Transverse colon (tissue), 4 donors: ENCODE data around the gene CBX5. TPM values are rescaled to one million over a fixed set of nuclear protein-coding genes. Genes with fewer than 3 reads are reported as not detected.

Experiments used
- DNase-seq: peaks from one replicate; pipeline ENCODE4 v3.0.0-alpha.2; 2019
- H3K27ac ChIP-seq, 4 donors: fragments of 200-600 bp; sonication (generic); 2 replicates each; pipeline ENCODE4 v1.5.1; 2016 to 2018; ENCODE audit warnings: inconsistent platforms in 4 of 4
- H3K27me3 ChIP-seq: fragments of 200-600 bp; sonication (generic); 2 replicates; pipeline ENCODE4 v1.5.1; 2017; ENCODE audit warnings: inconsistent platforms
- H3K36me3 ChIP-seq, 4 donors: fragments of 200-600 bp; sonication (generic); 2 replicates each; pipeline ENCODE4 v1.5.1; 2017 to 2019; ENCODE audit warnings: inconsistent platforms in 4 of 4
- H3K4me1 ChIP-seq, 4 donors: fragments of 200-600 bp; sonication (generic); 2 replicates each; pipeline ENCODE4 v1.5.1; 2017 to 2020; ENCODE audit warnings: inconsistent platforms in 4 of 4
- H3K4me3 ChIP-seq, 4 donors: fragments of 200-600 bp; sonication (generic); 1 replicate in 1 of 4; 2 replicates in 3 of 4; pipeline versions ENCODE4 v1.5.1 to v1.6.1; 2017 to 2019; ENCODE audit warnings: inconsistent platforms in 4 of 4
- H3K9me3 ChIP-seq, 2 donors: fragments of 200-600 bp; sonication (generic); 2 replicates each; pipeline ENCODE4 v1.5.1; 2017 to 2019; ENCODE audit warnings: inconsistent platforms in 2 of 2
- EP300 ChIP-seq: sonication (generic); formaldehyde crosslinking; IDR thresholded peaks from one replicate; pipeline ENCODE4 v1.6.1; 2017; ENCODE audit warnings: antibody characterized with exemption, low read depth
- POLR2A ChIP-seq: fragments of 450-650 bp; IDR thresholded peaks from one replicate; pipeline ENCODE4 v1.6.1; 2016; ENCODE audit warnings: antibody characterized with exemption, mild to moderate bottlenecking, moderate library complexity
- POLR2AphosphoS5 ChIP-seq, 3 donors: sonication (generic); formaldehyde crosslinking; IDR thresholded peaks; one replicate each; pipeline ENCODE4 v1.6.1; 2016; ENCODE audit warnings: antibody characterized with exemption in 3 of 3
- WGBS, 2 donors: methylation state at CpG; one replicate each; pipeline ENCODE4 v1.1.5; 2018; ENCODE audit warnings: low coverage in 1 of 2; 5-methylcytosine and 5-hydroxymethylcytosine counted together
- in situ Hi-C, 4 donors: fragments of 200-750 bp; cut with MboI; loops; one replicate each; pipeline versions ENCODE4 v1.15.0 to v1.15.1; 2017; ENCODE audit warnings: low sequenced_read_pairs in 3 of 4, low pct_ligation_motif_present in 1 of 4, low pct_unique_long_range_greater_than_20kb in 1 of 4
- intact Hi-C: fragments of 100-400 bp; cut with DNase I; formaldehyde crosslinking; loops from one replicate; pipeline ENCODE4 v1.15.1; 2023; ENCODE audit warnings: low total_unique reads
- total RNA-seq, 4 donors: library from RNA; depleted of rRNA; stranded (reverse); fragments of >200 nt; gene quantifications; one replicate each; pipeline ENCODE4 v1.1.0, GENCODE V29; 2016
- TF ChIP-seq, protein P1 (sequence below), 5 experiments: fragments of 200-600 bp in 3 of 5; fragments of 450-650 bp in 2 of 5; sonication (generic) in 3 of 5; IDR thresholded peaks; 1 replicate in 2 of 5; 2 replicates in 3 of 5; pipeline ENCODE4 v1.5.1; 2016 to 2017; ENCODE audit warnings: antibody characterized with exemption in 5 of 5, inconsistent platforms in 3 of 5, mild to moderate bottlenecking in 2 of 5, moderate library complexity in 1 of 5

The CBX5 gene
- total RNA-seq, 4 donors from 2014 or later: 18.9 to 28.8 (median 22.8) TPM

- TF ChIP-seq POLR2A (no peak), POLR2AphosphoS5 (IDR thresholded peaks at IDR 0.05) (no peak)
- TF ChIP-seq, protein P1, sequence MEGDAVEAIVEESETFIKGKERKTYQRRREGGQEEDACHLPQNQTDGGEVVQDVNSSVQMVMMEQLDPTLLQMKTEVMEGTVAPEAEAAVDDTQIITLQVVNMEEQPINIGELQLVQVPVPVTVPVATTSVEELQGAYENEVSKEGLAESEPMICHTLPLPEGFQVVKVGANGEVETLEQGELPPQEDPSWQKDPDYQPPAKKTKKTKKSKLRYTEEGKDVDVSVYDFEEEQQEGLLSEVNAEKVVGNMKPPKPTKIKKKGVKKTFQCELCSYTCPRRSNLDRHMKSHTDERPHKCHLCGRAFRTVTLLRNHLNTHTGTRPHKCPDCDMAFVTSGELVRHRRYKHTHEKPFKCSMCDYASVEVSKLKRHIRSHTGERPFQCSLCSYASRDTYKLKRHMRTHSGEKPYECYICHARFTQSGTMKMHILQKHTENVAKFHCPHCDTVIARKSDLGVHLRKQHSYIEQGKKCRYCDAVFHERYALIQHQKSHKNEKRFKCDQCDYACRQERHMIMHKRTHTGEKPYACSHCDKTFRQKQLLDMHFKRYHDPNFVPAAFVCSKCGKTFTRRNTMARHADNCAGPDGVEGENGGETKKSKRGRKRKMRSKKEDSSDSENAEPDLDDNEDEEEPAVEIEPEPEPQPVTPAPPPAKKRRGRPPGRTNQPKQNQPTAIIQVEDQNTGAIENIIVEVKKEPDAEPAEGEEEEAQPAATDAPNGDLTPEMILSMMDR (IDR thresholded peaks at IDR 0.05): no peak
- no peak for DNase-seq
- H3K27me3 ChIP-seq: no peaks in the 10 kb centered on the region
- no peak overlapping the region for H3K4me3 ChIP-seq
- no peaks in the 10 kb centered on the region for H3K9me3 ChIP-seq
- intact Hi-C loops (no loop called here), in situ Hi-C loops (no loop called here)
- 92 to 98% methylated on average over 6 of the region's 6 CpGs for WGBS, 2 donors
- peaks cover 0 to 5% (median 0%) of the 10 kb centered on the region in 4 donors for H3K4me1 ChIP-seq
- H3K36me3 ChIP-seq: peaks cover 0 to 30% (median 9%) of the 10 kb centered on the region in 4 donors
- H3K27ac ChIP-seq: no peak overlapping the region
Observed at GRCh38 chr12:54246011-54246641, 33.8 kb downstream of the CBX5 start.

DNA sequence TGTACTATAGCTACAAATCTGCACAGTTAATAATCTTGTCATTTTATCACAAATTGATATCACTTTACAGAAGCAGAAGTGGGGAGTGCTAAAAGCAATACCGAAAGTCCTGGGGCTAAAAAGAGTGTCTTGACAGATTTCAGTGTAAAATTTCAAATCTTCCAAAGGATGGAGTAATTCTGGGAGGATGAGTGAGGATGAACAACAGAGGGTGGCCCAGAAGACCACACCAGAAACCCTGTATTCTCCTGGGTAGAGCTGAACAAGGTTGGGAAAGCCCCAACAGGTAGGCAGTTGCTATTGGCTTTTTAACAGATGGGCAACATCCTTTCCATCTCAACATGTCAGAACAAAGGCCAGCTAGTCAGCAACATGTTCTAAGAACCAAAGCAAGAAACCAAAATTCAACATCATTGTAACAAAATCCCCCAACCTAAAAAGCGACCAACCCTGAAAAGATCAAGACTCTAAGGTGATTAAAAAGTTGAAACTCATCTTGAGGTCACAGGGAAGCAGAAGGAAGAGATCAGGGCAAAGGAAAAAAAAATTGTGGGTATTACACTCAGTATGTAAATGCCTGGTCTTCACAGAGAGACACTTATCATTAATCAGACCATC lies 38.8 kb downstream of the CBX5 start:
- Histone ChIP-seq H3K9me3 (no peaks in the 10 kb centered on the region), H3K4me3 (no peak overlapping the region), H3K4me1 (no peaks in the 10 kb centered on the region), H3K27me3 (no peaks in the 10 kb centered on the region), H3K27ac (no peak overlapping the region), H3K36me3 (peaks cover 0 to 39% (median 6%) of the 10 kb centered on the region in 4 donors)
- DNase-seq: no peak
- in situ Hi-C loops: no loop called here
- TF ChIP-seq POLR2A (no peak), EP300 (no peak), POLR2AphosphoS5 (IDR thresholded peaks at IDR 0.05) (no peak)
- TF ChIP-seq, protein P1 (IDR thresholded peaks at IDR 0.05): no peak
- 84 to 100% methylated on average over 1 to 2 of the region's 2 CpGs for WGBS, 2 donors
- intact Hi-C loops: no loop called here

DNA sequence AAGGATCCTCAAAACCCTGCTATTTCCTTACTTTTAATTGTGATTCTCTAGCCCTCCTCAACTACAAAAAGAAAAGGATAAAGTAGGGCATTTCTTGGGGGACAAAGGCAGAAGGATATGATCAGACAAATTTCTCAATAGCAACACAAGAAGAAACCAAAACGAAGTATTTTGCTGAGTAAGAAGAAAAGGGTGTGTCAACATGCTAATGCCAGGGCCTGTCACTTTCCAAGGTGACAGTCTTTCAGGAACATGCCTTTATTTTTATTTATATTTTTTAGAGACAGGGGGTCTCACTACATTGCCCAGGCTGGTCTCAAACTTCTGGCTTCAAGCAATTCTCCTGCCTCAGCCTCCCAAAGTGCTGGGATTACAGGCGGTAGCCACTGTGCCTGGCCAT lies 39.8 kb downstream of the CBX5 start:
- in situ Hi-C loops (no loop called here), intact Hi-C loops (no loop called here)
- Histone ChIP-seq H3K9me3 (no peaks in the 10 kb centered on the region), H3K36me3 (peaks cover 0 to 33% (median 6%) of the 10 kb centered on the region in 4 donors), H3K27me3 (no peaks in the 10 kb centered on the region), H3K27ac (no peak overlapping the region), H3K4me3 (no peak overlapping the region), H3K4me1 (no peaks in the 10 kb centered on the region)
- 64 to 90% methylated on average over 2 of the region's 2 CpGs for WGBS, 2 donors
- no peak for DNase-seq
- TF ChIP-seq POLR2AphosphoS5 (IDR thresholded peaks at IDR 0.05) (no peak), POLR2A (no peak), EP300 (no peak)
- TF ChIP-seq, protein P1 (IDR thresholded peaks at IDR 0.05): no peak

- no peak overlapping the region for H3K27ac ChIP-seq
- intact Hi-C loops (no loop called here), in situ Hi-C loops (no loop called here)
- no peaks in the 10 kb centered on the region for H3K4me1 ChIP-seq
- no peaks in the 10 kb centered on the region for H3K27me3 ChIP-seq
- H3K9me3 ChIP-seq: no peaks in the 10 kb centered on the region
- no peak for TF ChIP-seq EP300
- TF ChIP-seq, protein P1 (IDR thresholded peaks at IDR 0.05): no peak
- no peak for TF ChIP-seq POLR2AphosphoS5 (IDR thresholded peaks at IDR 0.05)
- no peak for TF ChIP-seq POLR2A
- H3K4me3 ChIP-seq: no peak overlapping the region
- no peak for DNase-seq
- H3K36me3 ChIP-seq: peaks cover 0 to 28% (median 6%) of the 10 kb centered on the region in 4 donors
Observed at GRCh38 chr12:54239620-54240019, 40.3 kb downstream of the CBX5 start.
